PFSK-1 (cell line): Measurements from ENCODE around the gene ATP5PB.

Experiments
- POLR2AphosphoS5 ChIP-seq: IDR thresholded peaks from 2 replicates; pipeline ENCODE4 v1.6.1; 2012; ENCODE audit warnings: low read depth, mild to moderate bottlenecking, control low read depth, low read length, moderate library complexity
- REST ChIP-seq, 2 experiments: IDR thresholded peaks; 2 replicates each; pipeline versions ENCODE4 v1.6.1 to v1.8.0; 2011 to 2012; ENCODE audit warnings: low read depth in 2 of 2, low read length in 2 of 2, control low read depth in 1 of 2, inconsistent platforms in 1 of 2, mild to moderate bottlenecking in 1 of 2, moderate library complexity in 1 of 2; ENCODE audit not compliant: insufficient read depth in 1 of 2
- SIN3A ChIP-seq: IDR thresholded peaks from 2 replicates; pipeline ENCODE4 v1.6.1; 2012; ENCODE audit warnings: mild to moderate bottlenecking, low read length, moderate library complexity, borderline replicate concordance; ENCODE audit not compliant: insufficient read depth
- TAF1 ChIP-seq: IDR thresholded peaks from 2 replicates; pipeline ENCODE4 v1.6.1; 2012; ENCODE audit warnings: low read length, control low read depth, borderline replicate concordance; ENCODE audit not compliant: insufficient read depth

- TF ChIP-seq POLR2AphosphoS5 (no peak), REST (IDR thresholded peaks at IDR 0.05; ENCODE audit: insufficient read depth in 1 of 2, low read depth in 2 of 2, low read length in 2 of 2) (no peak), TAF1 (no peak), SIN3A (no peak)
Measured at GRCh38 chr1:111453706-111454105, 4.4 kb downstream of the ATP5PB start.
